ENCODE data around the gene PRR5L. TPM values are rescaled to one million over a fixed set of nuclear protein-coding genes. Genes with fewer than 3 reads are reported as not detected.
"Not testable (repeated sequence)": the region's sequence is repeated elsewhere in the genome, so short reads cannot be mapped to it uniquely, and the experiment has no call there.

Gene PRR5L
- total and polyA plus RNA-seq, 3 experiments from 2014 or later: 28.4 to 43.0 (median 32.5) TPM

DNA sequence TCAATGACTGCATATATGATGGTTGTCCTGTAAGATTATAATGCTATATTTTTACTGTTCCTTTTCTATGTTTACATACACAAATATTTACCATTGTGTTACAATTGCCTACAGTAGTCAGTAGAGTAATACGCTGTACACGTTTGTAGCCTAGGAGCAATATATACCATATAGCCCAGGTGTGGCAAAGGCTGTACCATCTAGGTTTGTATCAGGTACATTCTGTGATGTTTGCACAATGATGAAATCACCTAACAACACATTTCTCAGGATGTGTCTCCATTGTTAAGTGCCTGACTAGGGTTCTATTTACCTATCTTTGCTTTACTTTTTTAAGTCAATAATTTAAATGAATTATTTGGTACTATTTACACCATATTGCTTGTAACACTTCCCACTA, 21.9 kb downstream of the PRR5L start:
- no peaks in the 10 kb centered on the region for H3K9me3 Mint-ChIP-seq
- H3K27ac ChIP-seq (ENCODE audit: low read depth, low read length): no peak overlapping the region
- no peaks in the 10 kb centered on the region for H3K36me3 Mint-ChIP-seq
- peaks cover 8 to 19% of the 10 kb centered on the region in 2 donors for H3K27me3 Mint-ChIP-seq
- no peaks in the 10 kb centered on the region for H3K27me3 ChIP-seq (ENCODE audit: insufficient read depth, low read length, poor library complexity, severe bottlenecking)
- no peak overlapping the region for H3K4me3 ChIP-seq (ENCODE audit: low read length)
- ChIA-PET CTCF (no interaction called here), POLR2A (no interaction called here)
- no peak for DNase-seq
- no peaks in the 10 kb centered on the region for H3K9me3 ChIP-seq (ENCODE audit: low read length)
- H3K4me3 Mint-ChIP-seq: no peak overlapping the region
- peaks cover under 1 to 25% (median 8%) of the 10 kb centered on the region in 3 donors for H3K4me1 Mint-ChIP-seq
- H3K4me1 ChIP-seq (ENCODE audit: insufficient read depth, low read length): no peaks in the 10 kb centered on the region
- H3K27ac Mint-ChIP-seq: no peak overlapping the region
- H3K36me3 ChIP-seq (ENCODE audit: insufficient read depth, low read length): no peaks in the 10 kb centered on the region

- H3K36me3 Mint-ChIP-seq; H3K27ac ChIP-seq (ENCODE audit: low read depth, low read length); H3K9me3 ChIP-seq (ENCODE audit: low read length); H3K27me3 ChIP-seq (ENCODE audit: insufficient read depth, low read length, poor library complexity, severe bottlenecking); H3K36me3 ChIP-seq (ENCODE audit: insufficient read depth, low read length); POLR2A ChIA-PET; H3K4me1 ChIP-seq (ENCODE audit: insufficient read depth, low read length); H3K9me3 Mint-ChIP-seq; H3K4me3 ChIP-seq (ENCODE audit: low read length); H3K4me3 Mint-ChIP-seq; H3K27ac Mint-ChIP-seq; DNase-seq; H3K27me3 Mint-ChIP-seq; CTCF ChIA-PET: not testable (repeated sequence)
- peaks cover 0 to 26% (median 3%) of the 10 kb centered on the region in 3 donors for H3K4me1 Mint-ChIP-seq
Observed at GRCh38 chr11:36324956-36325355, 28.9 kb downstream of the PRR5L start.

- H3K4me1 Mint-ChIP-seq: peaks cover 0 to 26% (median 3%) of the 10 kb centered on the region in 3 donors
- H3K36me3 ChIP-seq (ENCODE audit: insufficient read depth, low read length); H3K4me3 Mint-ChIP-seq; H3K9me3 ChIP-seq (ENCODE audit: low read length); CTCF ChIA-PET; H3K9me3 Mint-ChIP-seq; H3K27ac Mint-ChIP-seq; H3K27me3 Mint-ChIP-seq; DNase-seq; H3K27ac ChIP-seq (ENCODE audit: low read depth, low read length); H3K27me3 ChIP-seq (ENCODE audit: insufficient read depth, low read length, poor library complexity, severe bottlenecking); POLR2A ChIA-PET; H3K4me3 ChIP-seq (ENCODE audit: low read length); H3K4me1 ChIP-seq (ENCODE audit: insufficient read depth, low read length); H3K36me3 Mint-ChIP-seq: not testable (repeated sequence)
Observed at GRCh38 chr11:36325403-36325802, 29.3 kb downstream of the PRR5L start.

DNA sequence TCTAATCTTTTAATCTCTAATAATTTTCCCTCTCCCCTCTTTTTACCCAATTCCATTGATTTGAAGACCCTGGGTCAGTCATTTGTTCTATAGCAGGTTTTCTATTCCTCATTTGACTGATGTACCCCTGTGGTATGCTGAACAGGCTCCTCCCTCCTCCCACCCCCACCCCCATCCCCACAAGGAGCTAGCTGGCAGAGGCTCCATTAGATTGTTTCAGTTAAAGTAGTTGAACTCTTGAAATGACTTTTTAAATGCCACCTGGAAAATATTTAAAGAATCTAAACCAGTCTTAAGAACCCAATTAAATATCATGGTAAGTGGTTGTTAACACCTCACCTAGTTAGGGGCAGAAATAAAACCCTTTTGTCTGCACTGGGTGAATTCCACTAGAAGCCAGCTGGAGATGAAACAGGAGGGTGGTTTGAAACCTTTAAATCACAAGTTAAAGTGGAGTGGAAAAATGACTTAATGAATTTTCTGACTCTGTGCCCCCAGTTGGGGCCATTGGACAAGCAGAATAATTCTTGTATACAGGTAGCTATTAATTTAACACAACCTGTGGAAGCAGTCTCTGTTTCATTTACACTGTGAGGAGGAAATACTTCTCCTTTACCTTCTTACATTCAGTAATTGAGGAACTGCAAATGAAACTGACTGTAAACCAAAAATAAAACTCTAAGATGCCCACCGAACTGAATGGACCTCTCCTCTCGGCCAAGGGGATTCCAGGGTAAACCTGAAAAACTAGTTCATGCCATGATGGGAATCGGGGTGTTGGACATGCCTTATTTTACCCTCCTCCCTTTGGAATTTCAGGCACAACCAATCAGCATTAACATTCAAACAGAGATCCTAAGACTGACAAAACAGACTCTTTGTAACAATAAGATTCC, 30.7 kb downstream of the PRR5L start:
- no peaks in the 10 kb centered on the region for H3K36me3 Mint-ChIP-seq
- DNase-seq: no peak
- Histone ChIP-seq H3K27me3 (ENCODE audit: insufficient read depth, low read length, poor library complexity, severe bottlenecking) (no peaks in the 10 kb centered on the region), H3K4me3 (ENCODE audit: low read length) (no peak overlapping the region), H3K36me3 (ENCODE audit: insufficient read depth, low read length) (no peaks in the 10 kb centered on the region), H3K4me1 (ENCODE audit: insufficient read depth, low read length) (no peaks in the 10 kb centered on the region), H3K27ac (ENCODE audit: low read depth, low read length) (no peak overlapping the region), H3K9me3 (ENCODE audit: low read length) (no peaks in the 10 kb centered on the region)
- H3K27me3 Mint-ChIP-seq: peaks cover 0 to 2% of the 10 kb centered on the region in 2 donors
- H3K4me3 Mint-ChIP-seq: no peak overlapping the region
- ChIA-PET CTCF (no interaction called here), POLR2A (no interaction called here)
- peaks cover 0 to 18% (median 3%) of the 10 kb centered on the region in 3 donors for H3K4me1 Mint-ChIP-seq
- H3K9me3 Mint-ChIP-seq: no peaks in the 10 kb centered on the region
- no peak overlapping the region for H3K27ac Mint-ChIP-seq

DNA sequence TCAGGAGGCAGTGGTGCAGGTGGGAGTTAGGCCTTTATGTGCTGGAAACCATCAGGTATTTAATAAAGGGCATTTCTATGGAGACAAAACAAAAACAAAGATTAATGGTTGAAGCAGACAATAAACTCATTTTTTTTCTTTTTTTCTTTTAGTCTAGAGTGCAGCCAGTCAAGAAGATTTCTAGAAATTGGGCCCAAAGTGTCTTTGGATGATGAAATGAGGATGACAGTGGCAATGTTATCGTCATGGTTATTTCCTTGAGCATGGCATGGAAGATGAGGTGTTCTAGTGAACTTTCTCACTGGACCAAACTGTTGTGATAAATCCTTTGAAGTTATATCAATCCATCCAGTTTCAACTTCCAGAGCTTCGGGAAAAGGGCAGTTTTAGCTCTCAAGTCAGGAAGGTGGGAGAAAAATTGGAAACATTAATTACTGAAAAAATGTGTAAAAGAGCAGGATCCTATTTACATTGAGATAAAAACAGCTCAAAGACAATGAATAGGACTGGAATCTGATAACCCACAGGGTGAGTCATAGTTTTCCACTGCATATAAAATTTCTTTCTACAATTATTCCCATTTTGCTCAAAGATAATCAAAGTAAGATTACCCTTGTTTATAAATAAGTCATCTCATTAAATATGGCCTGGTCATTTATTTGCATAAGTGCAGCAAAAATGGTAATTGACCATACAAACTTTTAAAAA, 33.0 kb downstream of the PRR5L start:
- no peak overlapping the region for H3K4me3 ChIP-seq (ENCODE audit: low read length)
- CTCF ChIA-PET: no interaction called here
- no peak for DNase-seq
- no peaks in the 10 kb centered on the region for H3K9me3 ChIP-seq (ENCODE audit: low read length)
- no peaks in the 10 kb centered on the region for H3K4me1 ChIP-seq (ENCODE audit: insufficient read depth, low read length)
- peaks cover 0 to 4% of the 10 kb centered on the region in 2 donors for H3K27me3 Mint-ChIP-seq
- H3K36me3 ChIP-seq (ENCODE audit: insufficient read depth, low read length): no peaks in the 10 kb centered on the region
- no peak overlapping the region for H3K27ac ChIP-seq (ENCODE audit: low read depth, low read length)
- H3K27ac Mint-ChIP-seq: no peak overlapping the region
- no peaks in the 10 kb centered on the region for H3K27me3 ChIP-seq (ENCODE audit: insufficient read depth, low read length, poor library complexity, severe bottlenecking)
- H3K9me3 Mint-ChIP-seq: no peaks in the 10 kb centered on the region
- peaks cover 0 to 1% (median 0%) of the 10 kb centered on the region in 3 donors for H3K4me1 Mint-ChIP-seq
- no peak overlapping the region for H3K4me3 Mint-ChIP-seq
- H3K36me3 Mint-ChIP-seq: no peaks in the 10 kb centered on the region
- POLR2A ChIA-PET: no interaction called here

GRCh38 chr11:36330411-36330810, 34.3 kb downstream of the PRR5L start:
- Histone ChIP-seq H3K9me3 (ENCODE audit: low read length) (no peaks in the 10 kb centered on the region), H3K27ac (ENCODE audit: low read depth, low read length) (no peak overlapping the region), H3K4me1 (ENCODE audit: insufficient read depth, low read length) (no peaks in the 10 kb centered on the region), H3K36me3 (ENCODE audit: insufficient read depth, low read length) (no peaks in the 10 kb centered on the region), H3K4me3 (ENCODE audit: low read length) (no peak overlapping the region), H3K27me3 (ENCODE audit: insufficient read depth, low read length, poor library complexity, severe bottlenecking) (no peaks in the 10 kb centered on the region)
- DNase-seq: no peak
- no peak overlapping the region for H3K4me3 Mint-ChIP-seq
- no peak overlapping the region for H3K27ac Mint-ChIP-seq
- ChIA-PET POLR2A (no interaction called here), CTCF (interaction anchor here (1.7 kb wide), 1 partner anchor 180 kb away, joined by 4 read pairs; the partner anchor contains the start of gene TRAF6)
- no peaks in the 10 kb centered on the region for H3K9me3 Mint-ChIP-seq
- peaks cover 0 to 4% of the 10 kb centered on the region in 2 donors for H3K27me3 Mint-ChIP-seq
- no peaks in the 10 kb centered on the region for H3K36me3 Mint-ChIP-seq
- H3K4me1 Mint-ChIP-seq: no peaks in the 10 kb centered on the region

DNA sequence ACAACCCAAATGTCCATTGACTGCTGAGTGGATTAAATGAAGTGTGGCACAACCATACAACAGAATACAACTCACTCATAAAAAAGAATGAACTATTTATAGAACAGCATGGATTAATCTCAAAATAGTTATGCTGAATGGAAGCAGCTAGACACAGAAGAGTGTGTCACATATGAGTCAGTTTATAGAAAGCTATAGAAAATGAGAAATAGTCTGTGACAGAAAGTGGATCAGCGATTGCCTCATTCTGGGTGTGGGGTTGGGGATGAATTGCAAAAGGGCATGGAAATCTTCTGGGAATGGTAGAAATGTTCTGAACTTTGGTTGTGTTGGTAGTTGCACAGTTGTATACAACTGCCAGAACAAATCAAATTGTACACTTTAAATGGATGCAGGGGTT, 37.4 kb downstream of the PRR5L start:
- no peaks in the 10 kb centered on the region for H3K9me3 ChIP-seq (ENCODE audit: low read length)
- no peak overlapping the region for H3K4me3 ChIP-seq (ENCODE audit: low read length)
- Mint-ChIP-seq H3K27ac (no peak overlapping the region), H3K27me3 (peaks cover 0 to 4% of the 10 kb centered on the region in 2 donors), H3K4me3 (no peak overlapping the region), H3K36me3 (no peaks in the 10 kb centered on the region), H3K9me3 (no peaks in the 10 kb centered on the region), H3K4me1 (no peaks in the 10 kb centered on the region)
- ChIA-PET POLR2A (no interaction called here), CTCF (interaction anchor here (1.9 kb wide), 1 partner anchor 20 kb away, joined by 4 read pairs; no protein-coding TSS in a partner anchor)
- H3K4me1 ChIP-seq (ENCODE audit: insufficient read depth, low read length): no peaks in the 10 kb centered on the region
- H3K36me3 ChIP-seq (ENCODE audit: insufficient read depth, low read length): no peaks in the 10 kb centered on the region
- no peaks in the 10 kb centered on the region for H3K27me3 ChIP-seq (ENCODE audit: insufficient read depth, low read length, poor library complexity, severe bottlenecking)
- DNase-seq: no peak
- H3K27ac ChIP-seq (ENCODE audit: low read depth, low read length): no peak overlapping the region

DNA sequence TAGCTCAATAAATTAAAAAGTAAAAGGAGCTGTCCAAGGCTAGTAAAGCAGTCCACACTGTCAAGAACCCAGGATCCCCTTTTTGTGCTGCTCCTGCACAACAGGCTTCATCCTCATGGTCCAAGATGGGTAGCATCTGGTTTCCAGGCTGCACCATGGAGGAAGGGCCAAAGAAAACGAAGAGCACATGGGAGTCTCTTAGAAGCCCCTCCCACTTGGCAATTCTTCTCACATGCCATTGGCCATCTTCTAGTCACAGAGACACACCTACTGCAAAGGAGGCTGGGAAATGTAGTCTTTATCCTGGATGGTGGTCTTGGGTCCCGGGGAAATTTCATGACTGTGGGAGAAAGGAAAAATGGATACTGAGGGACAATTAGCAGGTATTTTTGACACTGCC, 37.8 kb downstream of the PRR5L start:
- Mint-ChIP-seq H3K4me1 (no peaks in the 10 kb centered on the region), H3K36me3 (no peaks in the 10 kb centered on the region), H3K9me3 (no peaks in the 10 kb centered on the region), H3K4me3 (no peak overlapping the region), H3K27ac (no peak overlapping the region), H3K27me3 (peaks cover 0 to 7% of the 10 kb centered on the region in 2 donors)
- H3K4me1 ChIP-seq (ENCODE audit: insufficient read depth, low read length): no peaks in the 10 kb centered on the region
- no peaks in the 10 kb centered on the region for H3K27me3 ChIP-seq (ENCODE audit: insufficient read depth, low read length, poor library complexity, severe bottlenecking)
- POLR2A ChIA-PET: interaction anchor here (0.6 kb wide), 1 partner anchor 154 kb away, joined by 3 read pairs; no protein-coding TSS in a partner anchor
- no peaks in the 10 kb centered on the region for H3K36me3 ChIP-seq (ENCODE audit: insufficient read depth, low read length)
- H3K9me3 ChIP-seq (ENCODE audit: low read length): no peaks in the 10 kb centered on the region
- no peak for DNase-seq
- no peak overlapping the region for H3K27ac ChIP-seq (ENCODE audit: low read depth, low read length)
- CTCF ChIA-PET: interaction anchor here (1.9 kb wide), 1 partner anchor 19 kb away, joined by 4 read pairs; no protein-coding TSS in a partner anchor
- no peak overlapping the region for H3K4me3 ChIP-seq (ENCODE audit: low read length)

Data from CD8-positive, alpha-beta memory T cell (primary cell).